Activated naive CD8-positive, alpha-beta T cell treated with anti-CD3 and anti-CD28 coated beads, Interleukin-2, amount 10 ng/mL, durations not matched to agents 7 days and 5 days (primary cell): Measurements from ENCODE around the gene HNRNPDL. TPM values are rescaled to one million over a fixed set of nuclear protein-coding genes. Genes with fewer than 3 reads are reported as not detected.
"Not testable (repeated sequence)": the region's sequence is repeated elsewhere in the genome, so short reads cannot be mapped to it uniquely, and the experiment has no call there.

Experiments
- ATAC-seq: fragments of 150-1000 bp; cut with Tn5 transposase; one replicate; pipeline ENCODE4 v1.10.0; 2021; ENCODE audit warnings: low read depth, moderate library complexity
- POLR2A ChIA-PET: fragments of 350-600 bp; sonication (Branson Sonifier 250); formaldehyde crosslinking; loops from one replicate; lab custom pipeline; 2021; ENCODE audit warnings: antibody characterized with exemption; lab: Charles Lee
- DNase-seq: peaks from one replicate; pipeline ENCODE4 v3.0.0; 2021
- H3K27ac Mint-ChIP-seq: one replicate; pipeline ENCODE4 v1.8.0; 2022; ENCODE audit warnings: mild to moderate bottlenecking, mixed read lengths
- H3K27me3 Mint-ChIP-seq: one replicate; pipeline ENCODE4 v1.8.0; 2022; ENCODE audit warnings: mild to moderate bottlenecking, moderate library complexity, mixed read lengths
- H3K36me3 Mint-ChIP-seq: one replicate; pipeline ENCODE4 v1.8.0; 2021; ENCODE audit warnings: mild to moderate bottlenecking, mixed read lengths
- H3K4me1 Mint-ChIP-seq: one replicate; pipeline ENCODE4 v1.8.0; 2021; ENCODE audit warnings: mixed read lengths
- H3K4me3 Mint-ChIP-seq: one replicate; pipeline ENCODE4 v1.8.0; 2022; ENCODE audit warnings: mild to moderate bottlenecking, moderate library complexity, mixed read lengths
- H3K9me3 Mint-ChIP-seq: one replicate; pipeline ENCODE4 v1.8.0; 2021; ENCODE audit warnings: mixed read lengths
- total RNA-seq, 2 experiments: library from RNA; stranded (reverse); gene quantifications; one replicate each; pipeline ENCODE4 v1.2.3, GENCODE V29; 2021

The HNRNPDL gene
- total RNA-seq, result 100 to 1,000 TPM; 319 to 331 TPM

- POLR2A ChIA-PET, result interaction anchor here (0.8 to 5.5 kb wide), 12 partner anchors 10 to 958 kb away, joined by 3 to 95 read pairs (median 6); partner anchors contain the start of genes HNRNPD, LIN54, RASGEF1B and THAP9
- Mint-ChIP-seq H3K9me3 (no peaks in the 10 kb centered on the region), H3K27ac (peak within 1 kb of the TSS; percentile 95), H3K4me3 (peak within 1 kb of the TSS; percentile 98), H3K36me3 (peaks cover 55% of the 10 kb centered on the region), H3K4me1 (peaks cover 55% of the 10 kb centered on the region), H3K27me3 (no peaks in the 10 kb centered on the region)
- ATAC-seq, result peak; percentile 75
- peak; percentile 95 for DNase-seq
Measured at GRCh38 chr4:82430193-82430963, at the start of gene HNRNPDL, which contains the start of gene ENOPH1. TSS of gene HNRNPDL (minus strand) at chr4:82430462. CDS start at chr4:82429690, 772 bp downstream. TSS of gene ENOPH1 (plus strand) at chr4:82430590. CDS start at chr4:82430830, 240 bp downstream.

GRCh38 chr4:82479562-82479961 is 49.3 kb upstream of the HNRNPDL start:
- POLR2A ChIA-PET, result no interaction called here
- DNase-seq (no peak), ATAC-seq (no peak)
- Mint-ChIP-seq H3K27me3 (peaks cover 3% of the 10 kb centered on the region), H3K36me3 (peaks cover 8% of the 10 kb centered on the region), H3K9me3 (no peaks in the 10 kb centered on the region), H3K27ac (no peak overlapping the region), H3K4me3 (no peak overlapping the region), H3K4me1 (peaks cover 2% of the 10 kb centered on the region)

- H3K9me3 Mint-ChIP-seq, H3K4me1 Mint-ChIP-seq, ATAC-seq, H3K27me3 Mint-ChIP-seq, POLR2A ChIA-PET, H3K4me3 Mint-ChIP-seq, H3K27ac Mint-ChIP-seq, DNase-seq, H3K36me3 Mint-ChIP-seq: not testable (repeated sequence)
Measured at GRCh38 chr4:82477469-82477868, 47.2 kb upstream of the HNRNPDL start.

- H3K4me3 Mint-ChIP-seq, H3K9me3 Mint-ChIP-seq, POLR2A ChIA-PET, H3K27me3 Mint-ChIP-seq, H3K36me3 Mint-ChIP-seq, H3K4me1 Mint-ChIP-seq, H3K27ac Mint-ChIP-seq, DNase-seq, ATAC-seq: not testable (repeated sequence)
Measured at GRCh38 chr4:82475931-82476330, 45.7 kb upstream of the HNRNPDL start.

GRCh38 chr4:82473621-82474164 is 43.4 kb upstream of the HNRNPDL start:
- H3K27ac Mint-ChIP-seq, result no peak overlapping the region
- H3K9me3 Mint-ChIP-seq, result no peaks in the 10 kb centered on the region

GRCh38 chr4:82473080-82473479 is 42.8 kb upstream of the HNRNPDL start:
- POLR2A ChIA-PET, H3K9me3 Mint-ChIP-seq, H3K27ac Mint-ChIP-seq, ATAC-seq, H3K27me3 Mint-ChIP-seq, DNase-seq, H3K4me3 Mint-ChIP-seq, H3K4me1 Mint-ChIP-seq, H3K36me3 Mint-ChIP-seq: not testable (repeated sequence)

More at GRCh38 chr4:82473621-82474164, 43.4 kb upstream of the HNRNPDL start:
- H3K4me1 Mint-ChIP-seq, result no peaks in the 10 kb centered on the region
- POLR2A ChIA-PET, result no interaction called here
- peaks cover 2% of the 10 kb centered on the region for H3K36me3 Mint-ChIP-seq
- no peak for ATAC-seq
- no peak overlapping the region for H3K4me3 Mint-ChIP-seq
- H3K27me3 Mint-ChIP-seq, result peaks cover 3% of the 10 kb centered on the region
- no peak for DNase-seq

- peaks cover 12% of the 10 kb centered on the region for H3K36me3 Mint-ChIP-seq
- H3K9me3 Mint-ChIP-seq, result no peaks in the 10 kb centered on the region
- no peaks in the 10 kb centered on the region for H3K4me1 Mint-ChIP-seq
- POLR2A ChIA-PET, result interaction anchor here (0.5 kb wide), 1 partner anchor 564 kb away, joined by 5 read pairs; no protein-coding TSS in a partner anchor
- peaks cover 2% of the 10 kb centered on the region for H3K27me3 Mint-ChIP-seq
- ATAC-seq, result no peak
- DNase-seq, result no peak
- no peak overlapping the region for H3K27ac Mint-ChIP-seq
- H3K4me3 Mint-ChIP-seq, result no peak overlapping the region
Measured at GRCh38 chr4:82469791-82470345, 39.6 kb upstream of the HNRNPDL start.

GRCh38 chr4:82467471-82467870 is 37.2 kb upstream of the HNRNPDL start:
- Mint-ChIP-seq H3K4me3 (no peak overlapping the region), H3K27ac (no peak overlapping the region), H3K27me3 (no peaks in the 10 kb centered on the region), H3K4me1 (no peaks in the 10 kb centered on the region), H3K9me3 (no peaks in the 10 kb centered on the region), H3K36me3 (peaks cover 10% of the 10 kb centered on the region)
- POLR2A ChIA-PET, result no interaction called here
- DNase-seq (no peak), ATAC-seq (no peak)

- Mint-ChIP-seq H3K36me3 (peaks cover 7% of the 10 kb centered on the region), H3K27me3 (no peaks in the 10 kb centered on the region), H3K4me1 (no peaks in the 10 kb centered on the region), H3K4me3 (no peak overlapping the region), H3K9me3 (no peaks in the 10 kb centered on the region), H3K27ac (no peak overlapping the region)
- DNase-seq, result no peak
- no peak for ATAC-seq
- POLR2A ChIA-PET, result no interaction called here
Measured at GRCh38 chr4:82463221-82463620, 33.0 kb upstream of the HNRNPDL start.

- no peaks in the 10 kb centered on the region for H3K4me1 Mint-ChIP-seq
- no peak overlapping the region for H3K27ac Mint-ChIP-seq
- peak; percentile 80 for DNase-seq
- no peak overlapping the region for H3K4me3 Mint-ChIP-seq
- POLR2A ChIA-PET, result no interaction called here
- ATAC-seq, result peak; percentile 72
- no peaks in the 10 kb centered on the region for H3K27me3 Mint-ChIP-seq
- peaks cover 6% of the 10 kb centered on the region for H3K36me3 Mint-ChIP-seq
- H3K9me3 Mint-ChIP-seq, result no peaks in the 10 kb centered on the region
Measured at GRCh38 chr4:82462415-82462831, 32.2 kb upstream of the HNRNPDL start.

GRCh38 chr4:82461710-82462109 is 31.4 kb upstream of the HNRNPDL start:
- no peak for DNase-seq

GRCh38 chr4:82458729-82459128 is 28.5 kb upstream of the HNRNPDL start:
- Mint-ChIP-seq H3K36me3 (peaks cover 5% of the 10 kb centered on the region), H3K27ac (no peak overlapping the region), H3K4me3 (no peak overlapping the region), H3K4me1 (no peaks in the 10 kb centered on the region), H3K27me3 (no peaks in the 10 kb centered on the region), H3K9me3 (no peaks in the 10 kb centered on the region)
- DNase-seq, result no peak
- POLR2A ChIA-PET, result no interaction called here
- ATAC-seq, result no peak

More at GRCh38 chr4:82461710-82462109, 31.4 kb upstream of the HNRNPDL start:
- H3K27ac Mint-ChIP-seq, result no peak overlapping the region
- POLR2A ChIA-PET, result no interaction called here
- H3K4me1 Mint-ChIP-seq, result no peaks in the 10 kb centered on the region
- no peaks in the 10 kb centered on the region for H3K27me3 Mint-ChIP-seq
- H3K36me3 Mint-ChIP-seq, result peaks cover 6% of the 10 kb centered on the region
- no peak overlapping the region for H3K4me3 Mint-ChIP-seq
- no peaks in the 10 kb centered on the region for H3K9me3 Mint-ChIP-seq
- no peak for ATAC-seq

- no peak overlapping the region for H3K4me3 Mint-ChIP-seq
- DNase-seq, result no peak
- no peak overlapping the region for H3K27ac Mint-ChIP-seq
- no peaks in the 10 kb centered on the region for H3K4me1 Mint-ChIP-seq
- H3K27me3 Mint-ChIP-seq, result no peaks in the 10 kb centered on the region
- no peak for ATAC-seq
- POLR2A ChIA-PET, result no interaction called here
- peaks cover 15% of the 10 kb centered on the region for H3K36me3 Mint-ChIP-seq
- no peaks in the 10 kb centered on the region for H3K9me3 Mint-ChIP-seq
Measured at GRCh38 chr4:82457266-82457665, 27.0 kb upstream of the HNRNPDL start.
